ENCODE data around the gene SUFU.

Gene SUFU

DNA sequence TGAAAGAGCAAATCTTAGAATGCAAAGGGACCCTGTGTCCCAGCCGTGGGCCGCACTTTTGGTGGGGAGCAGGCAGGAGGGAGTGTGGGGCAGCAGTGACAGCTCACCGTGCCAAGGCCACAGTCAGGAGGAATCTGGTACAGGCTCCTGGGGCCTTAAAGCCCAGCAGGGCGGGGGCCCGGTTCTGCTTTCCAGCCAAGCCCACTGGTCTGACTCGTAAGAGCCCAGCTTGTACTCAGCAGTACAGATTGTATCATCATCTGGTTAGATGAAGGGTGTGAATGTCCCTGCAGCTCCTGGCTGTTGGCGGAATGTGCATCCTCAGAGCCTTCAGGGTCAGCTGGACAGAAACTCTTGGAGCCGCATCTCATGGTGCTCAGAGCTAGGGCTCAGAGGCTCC lies 110.0 kb downstream of the SUFU start:
- H3K36me3 ChIP-seq (ENCODE audit: control insufficient read depth in 5 of 5, insufficient read depth in 5 of 5, low read length in 5 of 5) = peaks cover 0 to 36% (median 20%) of the 10 kb centered on the region in 5 donors
- peak overlapping the region in 3 of 5 donors; percentile 29 to 67 (median 58) for H3K9ac ChIP-seq (ENCODE audit: low read length in 5 of 5)
- H3K4me1 ChIP-seq (ENCODE audit: control insufficient read depth in 5 of 5, insufficient read depth in 5 of 5, low read length in 5 of 5) = peaks cover 19 to 81% (median 77%) of the 10 kb centered on the region in 5 donors
- peak overlapping the region; percentile 88 for H3K27ac ChIP-seq (ENCODE audit: low read depth, low read length)
- H3K9me3 ChIP-seq (ENCODE audit: control insufficient read depth in 5 of 5, low read length in 5 of 5) = no peaks in the 10 kb centered on the region
- H3K27me3 ChIP-seq (ENCODE audit: control insufficient read depth in 5 of 5, insufficient read depth in 4 of 5, low read length in 5 of 5) = no peaks in the 10 kb centered on the region
- H3K4me3 ChIP-seq (ENCODE audit: low read depth in 1 of 5, low read length in 5 of 5) = no peak overlapping the region

DNA sequence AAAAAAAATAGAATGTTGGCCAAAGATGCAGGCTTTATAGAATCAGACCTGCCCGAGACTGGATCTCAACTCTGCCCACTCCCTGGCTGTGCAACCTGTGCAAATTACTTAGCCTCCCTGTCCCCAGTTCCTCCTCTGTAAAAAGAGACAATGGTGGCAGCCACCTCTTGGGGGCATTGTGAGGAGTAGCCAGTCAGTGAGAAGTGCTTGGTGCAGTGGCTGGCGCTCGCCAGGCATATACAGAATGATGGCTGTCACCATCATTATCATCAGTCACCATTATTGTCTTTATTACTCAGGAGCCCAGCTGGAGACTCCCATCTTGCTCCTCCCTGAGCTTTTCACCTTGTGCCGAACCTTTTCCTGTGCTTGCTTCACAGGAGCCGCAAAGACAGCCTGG lies 111.1 kb downstream of the SUFU start:
- Histone ChIP-seq H3K9ac (ENCODE audit: low read length in 5 of 5) (no peak overlapping the region), H3K27ac (ENCODE audit: low read depth, low read length) (no peak overlapping the region), H3K9me3 (ENCODE audit: control insufficient read depth in 5 of 5, low read length in 5 of 5) (no peaks in the 10 kb centered on the region), H3K4me1 (ENCODE audit: control insufficient read depth in 5 of 5, insufficient read depth in 5 of 5, low read length in 5 of 5) (peaks cover 21 to 81% (median 75%) of the 10 kb centered on the region in 5 donors), H3K27me3 (ENCODE audit: control insufficient read depth in 5 of 5, insufficient read depth in 4 of 5, low read length in 5 of 5) (no peaks in the 10 kb centered on the region), H3K4me3 (ENCODE audit: low read depth in 1 of 5, low read length in 5 of 5) (no peak overlapping the region), H3K36me3 (ENCODE audit: control insufficient read depth in 5 of 5, insufficient read depth in 5 of 5, low read length in 5 of 5) (peaks cover 0 to 41% (median 20%) of the 10 kb centered on the region in 5 donors)

DNA sequence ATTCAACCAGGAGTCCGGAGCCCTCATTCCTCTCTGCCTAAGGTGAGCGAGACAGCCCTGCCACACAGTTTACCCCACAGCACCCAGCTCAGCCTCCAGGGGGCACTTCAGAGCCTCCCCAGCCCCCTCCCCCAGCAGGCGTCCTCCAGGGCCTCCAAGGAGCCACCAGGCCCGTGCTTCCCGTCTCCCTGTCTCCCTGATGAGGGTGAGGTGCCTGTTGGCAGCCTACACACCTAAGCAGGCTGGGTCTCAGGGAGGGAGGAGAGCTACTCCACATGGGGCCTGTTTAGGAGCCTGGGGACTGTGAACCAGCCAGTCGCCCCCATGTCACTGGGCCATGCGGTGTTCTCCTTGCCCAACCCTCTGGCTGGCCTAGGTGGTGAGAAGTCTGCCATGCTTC lies 111.6 kb downstream of the SUFU start:
- Histone ChIP-seq H3K4me1 (ENCODE audit: control insufficient read depth in 5 of 5, insufficient read depth in 5 of 5, low read length in 5 of 5) (peaks cover 26 to 81% (median 75%) of the 10 kb centered on the region in 5 donors), H3K9me3 (ENCODE audit: control insufficient read depth in 5 of 5, low read length in 5 of 5) (no peaks in the 10 kb centered on the region), H3K27ac (ENCODE audit: low read depth, low read length) (no peak overlapping the region), H3K4me3 (ENCODE audit: low read depth in 1 of 5, low read length in 5 of 5) (no peak overlapping the region), H3K27me3 (ENCODE audit: control insufficient read depth in 5 of 5, insufficient read depth in 4 of 5, low read length in 5 of 5) (no peaks in the 10 kb centered on the region), H3K9ac (ENCODE audit: low read length in 5 of 5) (no peak overlapping the region), H3K36me3 (ENCODE audit: control insufficient read depth in 5 of 5, insufficient read depth in 5 of 5, low read length in 5 of 5) (peaks cover 0 to 41% (median 20%) of the 10 kb centered on the region in 5 donors)

DNA sequence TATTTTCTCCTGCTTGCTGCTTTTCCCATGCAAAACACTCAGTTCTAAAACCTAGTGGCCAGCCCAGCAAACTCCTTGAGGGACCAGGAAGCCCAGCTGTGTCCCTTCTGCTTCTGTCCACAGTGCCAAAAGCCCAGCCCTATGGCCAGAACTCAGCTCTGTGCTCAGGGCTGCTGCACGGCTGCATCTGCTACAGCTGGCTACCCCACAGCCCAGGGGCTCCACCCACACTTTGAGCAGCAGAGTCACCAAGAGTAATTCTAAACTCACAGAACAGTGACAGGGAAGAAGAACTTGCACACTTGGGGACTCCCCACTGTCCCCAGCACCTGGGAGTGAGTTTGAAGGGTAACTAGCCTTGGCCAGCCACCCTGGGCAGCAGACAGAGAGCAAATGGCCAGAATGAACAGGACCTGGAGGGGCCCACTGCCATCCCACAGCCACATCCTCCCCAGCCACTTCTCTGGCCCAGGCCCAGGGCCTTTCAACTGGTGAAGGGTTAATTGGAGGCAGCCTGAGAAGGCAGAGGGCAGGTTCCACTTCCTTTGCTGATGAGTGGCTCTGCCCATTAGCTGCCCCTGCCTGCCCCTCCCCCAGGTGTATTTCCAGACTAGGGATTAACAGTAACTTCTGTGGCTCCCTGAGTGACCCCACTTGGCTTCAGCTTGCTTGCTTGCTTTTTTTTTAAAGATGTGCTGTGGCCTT lies 112.4 kb downstream of the SUFU start:
- no peaks in the 10 kb centered on the region for H3K9me3 ChIP-seq (ENCODE audit: control insufficient read depth in 5 of 5, low read length in 5 of 5)
- H3K36me3 ChIP-seq (ENCODE audit: control insufficient read depth in 5 of 5, insufficient read depth in 5 of 5, low read length in 5 of 5) = peaks cover 0 to 45% (median 20%) of the 10 kb centered on the region in 5 donors
- no peaks in the 10 kb centered on the region for H3K27me3 ChIP-seq (ENCODE audit: control insufficient read depth in 5 of 5, insufficient read depth in 4 of 5, low read length in 5 of 5)
- H3K4me1 ChIP-seq (ENCODE audit: control insufficient read depth in 5 of 5, insufficient read depth in 5 of 5, low read length in 5 of 5) = peaks cover 32 to 81% (median 75%) of the 10 kb centered on the region in 5 donors
- no peak overlapping the region for H3K27ac ChIP-seq (ENCODE audit: low read depth, low read length)
- no peak overlapping the region for H3K4me3 ChIP-seq (ENCODE audit: low read depth in 1 of 5, low read length in 5 of 5)
- H3K9ac ChIP-seq (ENCODE audit: low read length in 5 of 5) = peak overlapping the region in 1 of 5 donors; percentile 11

DNA sequence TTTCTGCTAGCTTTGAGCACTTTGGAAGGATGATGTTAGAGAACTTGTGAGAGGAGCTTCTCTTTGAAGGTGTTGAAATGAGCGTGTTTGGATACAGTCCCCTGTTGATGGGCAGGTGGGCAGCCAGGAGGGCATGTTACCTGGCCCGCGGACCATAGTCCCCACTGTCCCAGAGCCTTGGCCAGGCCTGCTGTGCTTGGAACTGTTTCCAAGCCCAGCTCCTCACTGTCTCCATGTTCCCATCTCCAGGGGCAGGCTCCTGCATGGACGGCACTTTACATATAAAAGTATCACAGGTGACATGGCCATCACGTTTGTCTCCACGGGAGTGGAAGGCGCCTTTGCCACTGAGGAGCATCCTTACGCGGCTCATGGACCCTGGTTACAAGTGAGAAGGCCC lies 113.3 kb downstream of the SUFU start:
- no peak overlapping the region for H3K9ac ChIP-seq (ENCODE audit: low read length in 5 of 5)
- H3K4me3 ChIP-seq (ENCODE audit: low read depth in 1 of 5, low read length in 5 of 5) = no peak overlapping the region
- no peaks in the 10 kb centered on the region for H3K27me3 ChIP-seq (ENCODE audit: control insufficient read depth in 5 of 5, insufficient read depth in 4 of 5, low read length in 5 of 5)
- peaks cover 30 to 81% (median 75%) of the 10 kb centered on the region in 5 donors for H3K4me1 ChIP-seq (ENCODE audit: control insufficient read depth in 5 of 5, insufficient read depth in 5 of 5, low read length in 5 of 5)
- H3K27ac ChIP-seq (ENCODE audit: low read depth, low read length) = no peak overlapping the region
- peaks cover 0 to 52% (median 20%) of the 10 kb centered on the region in 5 donors for H3K36me3 ChIP-seq (ENCODE audit: control insufficient read depth in 5 of 5, insufficient read depth in 5 of 5, low read length in 5 of 5)
- H3K9me3 ChIP-seq (ENCODE audit: control insufficient read depth in 5 of 5, low read length in 5 of 5) = no peaks in the 10 kb centered on the region

DNA sequence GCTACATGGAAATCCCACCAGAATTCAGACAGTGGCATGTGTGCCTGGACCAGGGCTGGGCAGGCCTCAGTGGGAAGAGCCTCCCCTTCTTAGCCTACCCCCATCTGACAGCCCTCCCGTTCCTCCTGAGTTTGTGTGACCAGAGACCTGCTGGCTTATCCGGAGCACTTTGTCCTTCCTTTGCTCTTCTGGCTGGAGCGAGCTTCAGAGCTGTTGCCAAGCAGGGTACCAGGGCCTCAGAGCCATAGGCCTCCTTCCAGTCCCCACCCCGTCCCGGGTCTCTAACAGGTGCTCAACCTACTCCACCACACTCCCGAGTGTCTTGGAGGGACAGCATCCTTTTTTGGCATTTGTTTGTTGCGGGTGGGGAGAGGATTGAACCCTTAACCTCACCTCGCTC lies 114.0 kb downstream of the SUFU start:
- H3K9ac ChIP-seq (ENCODE audit: low read length in 5 of 5) = no peak overlapping the region
- H3K36me3 ChIP-seq (ENCODE audit: control insufficient read depth in 5 of 5, insufficient read depth in 5 of 5, low read length in 5 of 5) = peaks cover 0 to 52% (median 20%) of the 10 kb centered on the region in 5 donors
- H3K27me3 ChIP-seq (ENCODE audit: control insufficient read depth in 5 of 5, insufficient read depth in 4 of 5, low read length in 5 of 5) = no peaks in the 10 kb centered on the region
- no peak overlapping the region for H3K27ac ChIP-seq (ENCODE audit: low read depth, low read length)
- H3K4me1 ChIP-seq (ENCODE audit: control insufficient read depth in 5 of 5, insufficient read depth in 5 of 5, low read length in 5 of 5) = peaks cover 27 to 76% (median 69%) of the 10 kb centered on the region in 5 donors
- H3K9me3 ChIP-seq (ENCODE audit: control insufficient read depth in 5 of 5, low read length in 5 of 5) = no peaks in the 10 kb centered on the region
- H3K4me3 ChIP-seq (ENCODE audit: low read depth in 1 of 5, low read length in 5 of 5) = no peak overlapping the region

DNA sequence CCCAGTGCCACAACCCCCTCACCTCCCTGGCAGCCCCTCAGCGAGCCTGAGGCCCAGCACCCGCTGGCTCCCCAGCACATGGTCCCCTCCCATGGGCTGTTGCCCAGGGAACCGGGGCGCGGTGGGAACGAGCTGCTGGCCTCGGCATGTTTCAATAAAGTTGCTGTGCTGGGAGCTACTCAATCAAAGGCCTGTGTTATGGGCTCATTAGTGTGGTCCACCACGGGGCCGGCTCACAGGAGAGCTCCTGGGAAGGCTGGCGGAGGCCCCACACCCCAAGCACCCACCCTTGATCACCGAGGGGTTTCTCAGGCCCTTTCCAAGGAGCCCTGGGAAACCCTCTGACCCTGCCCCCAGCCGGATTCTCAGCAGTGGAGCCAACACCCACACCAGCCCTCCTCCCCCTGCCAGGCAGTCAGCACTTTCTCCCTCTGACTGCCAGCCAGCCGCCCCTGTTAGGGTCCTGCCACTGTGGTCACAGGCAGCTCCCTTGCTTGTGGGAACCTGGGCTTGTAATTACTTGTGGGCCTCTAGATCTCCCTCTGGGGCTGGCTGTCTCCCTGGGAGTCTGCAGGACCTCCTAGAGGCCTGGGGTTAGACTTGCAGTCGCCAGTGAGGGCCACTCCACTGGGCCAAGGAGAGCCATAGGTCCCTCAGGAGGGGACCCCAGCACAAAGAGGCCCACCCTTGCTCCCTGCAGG lies 115.7 kb downstream of the SUFU start:
- peak overlapping the region in 1 of 5 donors; percentile 31 for H3K9ac ChIP-seq (ENCODE audit: low read length in 5 of 5)
- H3K9me3 ChIP-seq (ENCODE audit: control insufficient read depth in 5 of 5, low read length in 5 of 5) = no peaks in the 10 kb centered on the region
- peaks cover 21 to 70% (median 57%) of the 10 kb centered on the region in 5 donors for H3K4me1 ChIP-seq (ENCODE audit: control insufficient read depth in 5 of 5, insufficient read depth in 5 of 5, low read length in 5 of 5)
- peaks cover 0 to 52% (median 20%) of the 10 kb centered on the region in 5 donors for H3K36me3 ChIP-seq (ENCODE audit: control insufficient read depth in 5 of 5, insufficient read depth in 5 of 5, low read length in 5 of 5)
- H3K27me3 ChIP-seq (ENCODE audit: control insufficient read depth in 5 of 5, insufficient read depth in 4 of 5, low read length in 5 of 5) = no peaks in the 10 kb centered on the region
- no peak overlapping the region for H3K4me3 ChIP-seq (ENCODE audit: low read depth in 1 of 5, low read length in 5 of 5)
- peak overlapping the region; percentile 71 for H3K27ac ChIP-seq (ENCODE audit: low read depth, low read length)

DNA sequence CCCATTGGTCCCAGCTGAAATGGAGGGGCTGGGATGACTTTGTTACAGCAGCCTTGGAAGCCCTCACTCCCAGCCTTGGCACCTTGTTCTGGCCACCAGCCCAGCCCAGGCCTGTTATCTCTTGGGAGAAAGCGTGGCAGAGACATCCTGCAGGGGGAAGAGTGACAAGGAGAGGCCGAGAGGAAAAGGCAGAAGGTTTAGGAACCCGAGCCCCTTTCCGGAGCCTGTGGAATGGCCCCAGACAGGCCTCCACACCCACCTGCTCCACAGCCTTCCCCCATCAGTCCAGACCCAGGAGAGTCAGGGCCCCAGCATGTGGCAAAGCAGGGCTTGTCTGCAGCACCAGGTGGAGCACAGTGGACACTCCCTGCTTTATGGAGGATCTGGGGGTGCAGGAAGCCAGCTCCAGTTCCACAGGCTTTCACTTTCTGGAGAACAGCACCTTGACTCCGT lies 116.4 kb downstream of the SUFU start:
- H3K36me3 ChIP-seq (ENCODE audit: control insufficient read depth in 5 of 5, insufficient read depth in 5 of 5, low read length in 5 of 5) = peaks cover 0 to 48% (median 20%) of the 10 kb centered on the region in 5 donors
- no peaks in the 10 kb centered on the region for H3K9me3 ChIP-seq (ENCODE audit: control insufficient read depth in 5 of 5, low read length in 5 of 5)
- peak overlapping the region in 2 of 5 donors; percentile 26 to 31 for H3K9ac ChIP-seq (ENCODE audit: low read length in 5 of 5)
- peak overlapping the region in 1 of 5 donors; percentile 4 for H3K4me3 ChIP-seq (ENCODE audit: low read depth in 1 of 5, low read length in 5 of 5)
- H3K27me3 ChIP-seq (ENCODE audit: control insufficient read depth in 5 of 5, insufficient read depth in 4 of 5, low read length in 5 of 5) = no peaks in the 10 kb centered on the region
- H3K27ac ChIP-seq (ENCODE audit: low read depth, low read length) = peak overlapping the region; percentile 71
- peaks cover 21 to 72% (median 55%) of the 10 kb centered on the region in 5 donors for H3K4me1 ChIP-seq (ENCODE audit: control insufficient read depth in 5 of 5, insufficient read depth in 5 of 5, low read length in 5 of 5)

DNA sequence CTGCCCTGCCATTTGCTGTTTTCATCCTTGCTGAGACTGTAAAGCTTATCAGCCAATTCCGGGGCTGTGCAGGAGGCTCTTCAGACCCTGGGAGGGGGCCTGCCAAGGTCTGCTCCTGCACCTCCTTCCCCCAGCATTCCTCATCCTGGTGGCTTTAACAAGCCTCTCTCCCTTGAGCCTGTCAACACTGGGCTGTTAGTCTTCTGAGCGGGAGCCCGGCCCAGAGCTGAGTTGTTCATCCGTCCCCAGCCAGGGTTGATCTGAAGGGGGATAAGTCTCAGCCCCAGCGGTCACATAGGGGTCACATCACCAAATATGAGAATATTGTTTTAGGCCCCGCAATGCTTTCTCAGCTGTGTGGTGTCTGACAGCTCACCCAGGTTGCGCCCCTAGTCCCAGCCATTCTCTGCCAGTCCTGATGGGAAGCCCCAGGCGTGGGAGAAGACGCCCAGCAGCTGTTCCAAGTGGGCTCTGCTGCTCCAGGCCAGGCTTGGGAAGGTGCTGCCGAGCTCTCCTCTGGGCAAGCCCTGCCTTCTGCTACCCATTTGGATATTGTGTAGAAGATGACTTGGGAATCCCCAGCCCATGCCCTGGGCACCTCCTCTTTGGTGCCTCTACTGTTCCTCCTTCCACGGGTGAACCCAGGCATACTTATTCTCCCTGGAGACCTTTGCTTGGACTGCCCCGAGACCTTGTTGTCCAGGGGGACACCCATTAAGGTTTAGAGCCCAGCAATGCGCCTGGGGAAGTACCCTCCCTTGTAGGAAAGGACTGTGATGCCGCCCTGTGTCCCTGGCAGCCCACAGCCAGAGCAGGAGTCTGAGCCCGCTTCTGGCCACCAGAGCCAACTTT lies 117.0 kb downstream of the SUFU start:
- H3K9ac ChIP-seq (ENCODE audit: low read length in 5 of 5) = peak overlapping the region in 1 of 5 donors; percentile 44
- no peaks in the 10 kb centered on the region for H3K27me3 ChIP-seq (ENCODE audit: control insufficient read depth in 5 of 5, insufficient read depth in 4 of 5, low read length in 5 of 5)
- H3K36me3 ChIP-seq (ENCODE audit: control insufficient read depth in 5 of 5, insufficient read depth in 5 of 5, low read length in 5 of 5) = peaks cover 0 to 45% (median 20%) of the 10 kb centered on the region in 5 donors
- peak overlapping the region; percentile 71 for H3K27ac ChIP-seq (ENCODE audit: low read depth, low read length)
- H3K9me3 ChIP-seq (ENCODE audit: control insufficient read depth in 5 of 5, low read length in 5 of 5) = no peaks in the 10 kb centered on the region
- H3K4me1 ChIP-seq (ENCODE audit: control insufficient read depth in 5 of 5, insufficient read depth in 5 of 5, low read length in 5 of 5) = peaks cover 19 to 72% (median 49%) of the 10 kb centered on the region in 5 donors
- peak overlapping the region in 1 of 5 donors; percentile 4 for H3K4me3 ChIP-seq (ENCODE audit: low read depth in 1 of 5, low read length in 5 of 5)
